HepG2 (cell line): ENCODE data around the gene OR1I1. TPM values are rescaled to one million over a fixed set of nuclear protein-coding genes. Genes with fewer than 3 reads are reported as not detected.

Experiments
- ATAC-seq: fragments of 200-7000 bp; cut with Tn5 transposase; 3 replicates; pipeline ENCODE4 v1.9.1; 2020; ENCODE audit warnings: mild to moderate bottlenecking, moderate library complexity
- BruUV-seq: library from RNA; stranded (reverse); fragments of 400-500 nt; replicated peaks from 2 replicates; lab custom pipeline; 2021; lab: Mats Ljungman, UMichigan
- CTCF ChIA-PET: fragments of 300-600 bp; formaldehyde crosslinking; extraction: SDS; loops from one replicate; lab custom pipeline; 2021; ENCODE audit warnings: low total read pairs, inconsistent platforms, low intra/inter-chr PET ratio; lab: Yijun Ruan, JAX
- POLR2A ChIA-PET: fragments of 350-600 bp; sonication (Branson Sonifier 250); formaldehyde crosslinking; loops from one replicate; lab custom pipeline; 2020; ENCODE audit warnings: antibody characterized with exemption, inconsistent platforms; lab: Yijun Ruan, JAX
- DNase-seq: peaks from one replicate; pipeline ENCODE4 v3.0.0-alpha.2; 2015; ENCODE audit warnings: low spot score
- FAIRE-seq: peaks from 3 replicates; lab custom pipeline; 2011; peaks lifted over from hg19 to GRCh38; lab: Jason Lieb, UNC
- H2AFZ ChIP-seq: one replicate; pipeline ENCODE4 v1.6.1; 2011; ENCODE audit warnings: low read length, inconsistent platforms
- H3K27ac ChIP-seq: fragments of 300-600 bp; 3 replicates; pipeline ENCODE4 v1.8.0; 2011; ENCODE audit warnings: mixed run types, mild to moderate bottlenecking, mixed read lengths, low read length, inconsistent platforms; ENCODE audit not compliant: insufficient read depth; ENCODE audit errors: extremely low read length
- H3K27me3 ChIP-seq, 2 experiments: fragments of 200-600 bp in 1 of 2; 2 replicates in 1 of 2; 3 replicates in 1 of 2; pipeline versions ENCODE4 v1.6.0 to v1.8.0; 2011; ENCODE audit warnings: low read length in 2 of 2, mild to moderate bottlenecking in 2 of 2, moderate library complexity in 2 of 2, inconsistent platforms in 1 of 2; ENCODE audit not compliant: insufficient read depth in 2 of 2, control insufficient read depth in 1 of 2
- H3K36me3 ChIP-seq, 2 experiments: fragments of 200-600 bp in 1 of 2; replicated peaks in 1 of 2; 2 replicates in 1 of 2; 3 replicates in 1 of 2; pipeline versions ENCODE4 v1.5.1 to v1.8.0; 2011; ENCODE audit warnings: low read length in 2 of 2, inconsistent platforms in 1 of 2; ENCODE audit not compliant: insufficient read depth in 2 of 2, control insufficient read depth in 1 of 2
- H3K4me1 ChIP-seq: 2 replicates; pipeline ENCODE4 v1.5.1; 2012; ENCODE audit warnings: low read length, inconsistent platforms; ENCODE audit not compliant: insufficient read depth
- H3K4me2 ChIP-seq: 2 replicates; pipeline ENCODE4 v1.6.0; 2011; ENCODE audit warnings: low read depth, low read length, inconsistent platforms
- H3K4me3 ChIP-seq, 3 experiments: fragments of 200-600 bp in 1 of 3; sonication (generic), shearing (Covaris generic) in 1 of 3; replicated peaks in 1 of 3; 2 replicates each; pipeline ENCODE4 v1.5.1; 2011 to 2016; ENCODE audit warnings: low read length in 3 of 3, inconsistent platforms in 2 of 3, low read depth in 2 of 3, mild to moderate bottlenecking in 2 of 3, control low read depth in 1 of 3, mixed read lengths in 1 of 3; ENCODE audit not compliant: insufficient read depth in 1 of 3
- H3K79me2 ChIP-seq: one replicate; pipeline ENCODE4 v1.6.1; 2011; ENCODE audit warnings: low read length, inconsistent platforms; ENCODE audit not compliant: insufficient read depth
- H3K9ac ChIP-seq: 2 replicates; pipeline ENCODE4 v1.6.0; 2011; ENCODE audit warnings: mild to moderate bottlenecking, low read depth, low read length, inconsistent platforms; ENCODE audit not compliant: insufficient read depth
- H3K9me3 ChIP-seq: 2 replicates; pipeline ENCODE4 v1.5.1; 2012; ENCODE audit warnings: mild to moderate bottlenecking, low read length
- H4K20me1 ChIP-seq: 2 replicates; pipeline ENCODE4 v1.6.0; 2011; ENCODE audit warnings: inconsistent platforms, mild to moderate bottlenecking, low read length, moderate library complexity; ENCODE audit not compliant: insufficient read depth
- AGO2 ChIP-seq: fragments of 200-400 bp; formaldehyde crosslinking; optimal IDR thresholded peaks from 2 replicates; pipeline ENCODE3; 2017; ENCODE audit warnings: mild to moderate bottlenecking, low read depth, low read length, moderate library complexity
- CTCF ChIP-seq: sonication (generic); formaldehyde crosslinking; IDR thresholded peaks from 2 replicates; pipeline ENCODE4 v1.5.0; 2020; ENCODE audit warnings: mild to moderate bottlenecking, missing genetic modification reagents, moderate library complexity
- E2F5 ChIP-seq: sonication (generic); formaldehyde crosslinking; conservative IDR thresholded peaks from 2 replicates; pipeline ENCODE4 v1.4.0; 2020; ENCODE audit warnings: missing genetic modification reagents
- NFYC ChIP-seq: IDR thresholded peaks from 2 replicates; pipeline ENCODE4 v1.6.1; 2016; ENCODE audit warnings: missing genetic modification reagents, missing compliant biosample characterization
- ONECUT2 ChIP-seq: sonication (generic); formaldehyde crosslinking; IDR thresholded peaks from 2 replicates; pipeline ENCODE4 v1.4.0; 2020; ENCODE audit warnings: missing genetic modification reagents
- RBFOX2 ChIP-seq: fragments of 200-400 bp; formaldehyde crosslinking; IDR thresholded peaks from 2 replicates; pipeline ENCODE4 v1.6.1; 2017; ENCODE audit warnings: low read depth, mild to moderate bottlenecking, low read length
- RFX1 ChIP-seq: fragments of 450-650 bp; IDR thresholded peaks from 2 replicates; pipeline ENCODE4 v1.6.1; 2017
- TEF ChIP-seq: sonication (generic); formaldehyde crosslinking; IDR thresholded peaks from 2 replicates; pipeline ENCODE4 v1.5.0; 2020; ENCODE audit warnings: missing genetic modification reagents
- YEATS2 ChIP-seq: sonication (generic); formaldehyde crosslinking; IDR thresholded peaks from 2 replicates; pipeline ENCODE4 v1.4.0; 2020; ENCODE audit warnings: missing genetic modification reagents, borderline replicate concordance
- ZBTB21 ChIP-seq: sonication (generic); formaldehyde crosslinking; IDR thresholded peaks from 2 replicates; pipeline ENCODE4 v1.4.0; 2020; ENCODE audit warnings: missing genetic modification reagents
- ZNF143 ChIP-seq: sonication (generic); formaldehyde crosslinking; IDR thresholded peaks from 2 replicates; pipeline ENCODE4 v1.4.0; 2020; ENCODE audit warnings: missing genetic modification reagents
- ZNF629 ChIP-seq: sonication (generic); formaldehyde crosslinking; conservative IDR thresholded peaks from 2 replicates; pipeline ENCODE4 v1.5.0; 2020; ENCODE audit warnings: missing genetic modification reagents
- WGBS: methylation state at CpG from one replicate; pipeline ENCODE4 v1.1.6; 2017; ENCODE audit warnings: low lambda C conversion rate; 5-methylcytosine and 5-hydroxymethylcytosine counted together
- in situ Hi-C: cut with HindIII; loops from 2 replicates; pipeline ENCODE4 v1.10.0; 2017; ENCODE audit warnings: low pct_unique_long_range_greater_than_20kb; ENCODE audit not compliant: extremely low pct_ligation_motif_present
- intact Hi-C: fragments of 100-400 bp; cut with micrococcal nuclease; formaldehyde crosslinking; loops from one replicate; pipeline ENCODE4 v1.10.0; 2022; ENCODE audit not compliant: unreplicated experiment
- polyA plus RNA-seq, 8 experiments: library from polyadenylated mRNA; depleted of rRNA in 3 of 8; stranded (reverse) in 7 of 8; unstranded in 1 of 8; fragments of >200 nt; fragmentation: Illumina TruSeq in 4 of 8; extraction: Trizol in 4 of 8; gene quantifications; 2 replicates each; pipeline versions ENCODE4 v1.2.1 to v1.2.3, GENCODE V29; 2011 to 2016; ENCODE audit warnings: low read depth in 4 of 8, missing spikeins in 1 of 8, mixed read lengths in 1 of 8; ENCODE audit not compliant: insufficient read depth in 1 of 8
- total RNA-seq, 5 experiments: library from RNA; depleted of rRNA; stranded (reverse); fragments of >200 nt; fragmentation: Illumina TruSeq; extraction: Trizol; gene quantifications; 2 replicates each; pipeline ENCODE4 v1.2.3, GENCODE V29; 2016; ENCODE audit warnings: low read depth in 1 of 5
- TF ChIP-seq, protein P1 (sequence below): sonication (generic); formaldehyde crosslinking; IDR thresholded peaks from 2 replicates; pipeline ENCODE4 v1.8.0; 2022; ENCODE audit warnings: mild to moderate bottlenecking, missing genetic modification reagents, moderate library complexity
- TF ChIP-seq, protein P2 (sequence below): sonication (generic); formaldehyde crosslinking; IDR thresholded peaks from 2 replicates; pipeline ENCODE4 v1.4.0; 2020; ENCODE audit warnings: missing genetic modification reagents, mild to moderate bottlenecking, borderline replicate concordance

Gene OR1I1
- total and polyA plus RNA-seq, 2 of the 13 experiments (the other 11 are each of a cell fraction or from before 2014, with no cell fraction given), result not detected

GRCh38 chr19:15111758-15112157 lies 29.7 kb downstream of the OR1I1 start:
- H3K9ac ChIP-seq, result no peak overlapping the region
- FAIRE-seq, result no peak
- H3K9me3 ChIP-seq, result no peaks in the 10 kb centered on the region
- H3K4me1 ChIP-seq, result peaks cover 12% of the 10 kb centered on the region
- in situ Hi-C loops, result no loop called here
- intact Hi-C loops, result no loop called here
- POLR2A ChIA-PET, result interaction anchor here (3.8 kb wide), 1 partner anchor 13 kb away, joined by 19 read pairs; a partner anchor contains a TSS
- no peak overlapping the region for H3K4me2 ChIP-seq
- BruUV-seq, result no TSS peak
- TF ChIP-seq ZNF629, result peak; percentile 72
- no peak for TF ChIP-seq ZBTB21 (CRISPR knock-in tag)
- no peak for TF ChIP-seq YEATS2 (CRISPR knock-in tag)
- TF ChIP-seq, protein P1, sequence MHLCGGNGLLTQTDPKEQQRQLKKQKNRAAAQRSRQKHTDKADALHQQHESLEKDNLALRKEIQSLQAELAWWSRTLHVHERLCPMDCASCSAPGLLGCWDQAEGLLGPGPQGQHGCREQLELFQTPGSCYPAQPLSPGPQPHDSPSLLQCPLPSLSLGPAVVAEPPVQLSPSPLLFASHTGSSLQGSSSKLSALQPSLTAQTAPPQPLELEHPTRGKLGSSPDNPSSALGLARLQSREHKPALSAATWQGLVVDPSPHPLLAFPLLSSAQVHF (CRISPR knock-in tag), result no peak
- no CpG with 5 or more reads among the region's 1 CpG for WGBS
- no peaks in the 10 kb centered on the region for H3K27me3 ChIP-seq
- H2AFZ ChIP-seq, result no peak overlapping the region
- CTCF ChIA-PET, result no interaction called here
- no peaks in the 10 kb centered on the region for H4K20me1 ChIP-seq
- H3K36me3 ChIP-seq, result peaks cover 25 to 48% of the 10 kb centered on the region in 2 experiments
- no peak for DNase-seq
- ATAC-seq, result no peak
- H3K27ac ChIP-seq, result no peak overlapping the region
- peaks cover 7% of the 10 kb centered on the region for H3K79me2 ChIP-seq
- no peak overlapping the region for H3K4me3 ChIP-seq

GRCh38 chr19:15112385-15112784 lies 30.4 kb downstream of the OR1I1 start:
- intact Hi-C loops, result no loop called here
- Histone ChIP-seq H3K36me3 (peaks cover 28 to 53% of the 10 kb centered on the region in 2 experiments), H3K4me1 (peaks cover 9% of the 10 kb centered on the region), H3K4me2 (no peak overlapping the region), H3K9me3 (no peaks in the 10 kb centered on the region), H3K9ac (no peak overlapping the region), H3K27ac (no peak overlapping the region), H3K27me3 (no peaks in the 10 kb centered on the region), H2AFZ (no peak overlapping the region), H3K4me3 (no peak overlapping the region), H3K79me2 (peaks cover 7% of the 10 kb centered on the region), H4K20me1 (no peaks in the 10 kb centered on the region)
- DNase-seq (peak; percentile 24), FAIRE-seq (no peak), ATAC-seq (no peak)
- POLR2A ChIA-PET, result interaction anchor here (3.8 kb wide), 1 partner anchor 13 kb away, joined by 19 read pairs; a partner anchor contains a TSS
- CTCF ChIA-PET, result no interaction called here
- in situ Hi-C loops, result no loop called here
- WGBS, result 99% methylated on average over 10 of the region's 11 CpGs
- no TSS peak for BruUV-seq
- TF ChIP-seq, protein P2, sequence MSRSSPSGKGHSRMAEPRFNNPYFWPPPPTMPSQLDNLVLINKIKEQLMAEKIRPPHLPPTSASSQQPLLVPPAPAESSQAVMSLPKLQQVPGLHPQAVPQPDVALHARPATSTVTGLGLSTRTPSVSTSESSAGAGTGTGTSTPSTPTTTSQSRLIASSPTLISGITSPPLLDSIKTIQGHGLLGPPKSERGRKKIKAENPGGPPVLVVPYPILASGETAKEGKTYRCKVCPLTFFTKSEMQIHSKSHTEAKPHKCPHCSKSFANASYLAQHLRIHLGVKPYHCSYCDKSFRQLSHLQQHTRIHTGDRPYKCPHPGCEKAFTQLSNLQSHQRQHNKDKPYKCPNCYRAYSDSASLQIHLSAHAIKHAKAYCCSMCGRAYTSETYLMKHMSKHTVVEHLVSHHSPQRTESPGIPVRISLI (CRISPR knock-in tag), result no peak
- no peak for TF ChIP-seq ZNF143 (CRISPR knock-in tag)
- TF ChIP-seq RFX1, result peak; percentile 19; the same call in 1 of the 2 replicates
- TF ChIP-seq NFYC (CRISPR knock-in tag), result 0 out of 2 replicates have a peak, but pooled peaks have one; percentile 26
- peak; percentile 75 for TF ChIP-seq AGO2
- TF ChIP-seq ONECUT2, result no peak
- peak; percentile 53; the same call in 1 of the 2 replicates for TF ChIP-seq RBFOX2
- TF ChIP-seq CTCF (CRISPR knock-in tag), result peak; percentile 16; the same call in 1 of the 2 replicates
- no peak for TF ChIP-seq TEF (CRISPR knock-in tag)
- TF ChIP-seq E2F5 (CRISPR knock-in tag), result no peak
